ENCODE results near the gene RHAG. TPM values are rescaled to one million over a fixed set of nuclear protein-coding genes. Genes with fewer than 3 reads are reported as not detected.

Gene RHAG
- total RNA-seq, 2 experiments from 2014 or later = not detected

DNA sequence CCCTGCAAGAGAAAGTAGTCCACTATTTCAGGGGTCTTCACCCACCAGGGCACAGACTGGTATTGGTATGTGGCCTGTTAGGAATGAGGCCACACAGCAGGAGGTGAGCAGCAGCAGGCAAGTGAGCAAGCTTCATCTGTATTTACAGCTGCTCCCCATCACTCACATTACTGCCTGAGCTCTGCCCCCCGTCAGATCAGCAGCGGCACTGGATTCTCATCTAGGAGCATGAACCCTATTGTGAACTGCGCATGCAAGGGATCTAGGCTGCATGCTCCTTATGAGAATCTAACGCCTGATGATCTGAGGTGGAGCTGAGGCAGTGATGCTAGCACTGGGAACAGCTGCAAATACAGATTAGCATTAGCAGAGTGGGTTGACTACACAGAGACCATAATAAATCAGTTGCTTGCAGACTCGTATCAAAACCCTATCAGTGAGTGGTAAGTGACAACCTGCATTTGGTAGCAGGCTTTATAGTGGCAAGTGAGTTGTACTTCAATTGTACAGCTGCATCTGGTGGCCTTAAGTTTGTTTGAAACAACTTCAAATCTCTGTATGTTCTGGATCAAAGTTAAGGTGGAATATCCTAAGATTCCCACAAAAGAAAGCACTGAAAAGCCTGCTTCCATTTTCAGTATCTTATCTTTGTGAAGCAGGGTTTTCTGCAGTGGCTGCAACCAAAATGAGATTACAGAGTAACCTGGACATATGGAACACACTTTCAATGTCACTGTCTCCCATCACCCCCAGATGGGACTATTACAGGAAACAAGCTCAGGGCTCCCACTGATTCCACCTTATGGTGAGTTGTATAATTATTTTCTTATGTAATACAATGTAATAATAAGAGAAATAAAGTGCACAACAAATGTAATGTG lies 73.4 kb downstream of the RHAG start:
- Histone ChIP-seq H3K36me3 (ENCODE audit: insufficient read depth, low read length) (no peaks in the 10 kb centered on the region), H3K79me2 (ENCODE audit: insufficient read depth, low read depth, low read length) (no peaks in the 10 kb centered on the region), H3K27ac (ENCODE audit: low read depth, low read length, poor library complexity, severe bottlenecking) (no peak overlapping the region), H3K9me3 (ENCODE audit: low read length) (no peaks in the 10 kb centered on the region), H3K9me2 (ENCODE audit: insufficient read depth, low read length) (no peaks in the 10 kb centered on the region), H3K4me2 (ENCODE audit: low read length) (no peak overlapping the region), H4K20me1 (ENCODE audit: insufficient read depth, low read length) (no peaks in the 10 kb centered on the region), H2AFZ (ENCODE audit: low read length) (no peak overlapping the region), H3K4me1 (ENCODE audit: insufficient read depth, low read length, poor library complexity, severe bottlenecking) (no peaks in the 10 kb centered on the region), H3K4me3 (ENCODE audit: low read depth, low read length, poor library complexity, severe bottlenecking) (no peak overlapping the region)
- DNase-seq (ENCODE audit: low spot score) = no peak
- intact Hi-C loops (cut with micrococcal nuclease; ENCODE audit: unreplicated experiment) = no loop called here
- POLR2A ChIA-PET = interaction anchor here (0.7 kb wide), 2 partner anchors 102 to 1596 kb away, joined by 3 read pairs; no protein-coding TSS in a partner anchor
- CTCF ChIA-PET (ENCODE audit: unreplicated experiment) = no interaction called here
- TF ChIP-seq, protein P1, sequence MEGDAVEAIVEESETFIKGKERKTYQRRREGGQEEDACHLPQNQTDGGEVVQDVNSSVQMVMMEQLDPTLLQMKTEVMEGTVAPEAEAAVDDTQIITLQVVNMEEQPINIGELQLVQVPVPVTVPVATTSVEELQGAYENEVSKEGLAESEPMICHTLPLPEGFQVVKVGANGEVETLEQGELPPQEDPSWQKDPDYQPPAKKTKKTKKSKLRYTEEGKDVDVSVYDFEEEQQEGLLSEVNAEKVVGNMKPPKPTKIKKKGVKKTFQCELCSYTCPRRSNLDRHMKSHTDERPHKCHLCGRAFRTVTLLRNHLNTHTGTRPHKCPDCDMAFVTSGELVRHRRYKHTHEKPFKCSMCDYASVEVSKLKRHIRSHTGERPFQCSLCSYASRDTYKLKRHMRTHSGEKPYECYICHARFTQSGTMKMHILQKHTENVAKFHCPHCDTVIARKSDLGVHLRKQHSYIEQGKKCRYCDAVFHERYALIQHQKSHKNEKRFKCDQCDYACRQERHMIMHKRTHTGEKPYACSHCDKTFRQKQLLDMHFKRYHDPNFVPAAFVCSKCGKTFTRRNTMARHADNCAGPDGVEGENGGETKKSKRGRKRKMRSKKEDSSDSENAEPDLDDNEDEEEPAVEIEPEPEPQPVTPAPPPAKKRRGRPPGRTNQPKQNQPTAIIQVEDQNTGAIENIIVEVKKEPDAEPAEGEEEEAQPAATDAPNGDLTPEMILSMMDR (conservative IDR thresholded peaks at IDR 0.05; ENCODE audit: low read length) = no peak
- no peak for TF ChIP-seq EZH2phosphoT487 (IDR thresholded peaks at IDR 0.05; ENCODE audit: borderline replicate concordance, low read depth, low read length)
- BruUV-seq (replicated peaks) = no TSS peak

- Histone ChIP-seq H3K9me2 (ENCODE audit: insufficient read depth, low read length) (no peaks in the 10 kb centered on the region), H3K27ac (ENCODE audit: low read depth, low read length, poor library complexity, severe bottlenecking) (no peak overlapping the region), H3K9me3 (ENCODE audit: low read length) (no peaks in the 10 kb centered on the region), H3K4me3 (ENCODE audit: low read depth, low read length, poor library complexity, severe bottlenecking) (no peak overlapping the region), H3K79me2 (ENCODE audit: insufficient read depth, low read depth, low read length) (no peaks in the 10 kb centered on the region), H3K36me3 (ENCODE audit: insufficient read depth, low read length) (no peaks in the 10 kb centered on the region), H3K4me2 (ENCODE audit: low read length) (no peak overlapping the region), H3K4me1 (ENCODE audit: insufficient read depth, low read length, poor library complexity, severe bottlenecking) (no peaks in the 10 kb centered on the region), H2AFZ (ENCODE audit: low read length) (no peak overlapping the region), H4K20me1 (ENCODE audit: insufficient read depth, low read length) (no peaks in the 10 kb centered on the region)
- ChIA-PET CTCF (ENCODE audit: unreplicated experiment) (no interaction called here), POLR2A (no interaction called here)
- no peak for DNase-seq (ENCODE audit: low spot score)
- TF ChIP-seq, protein P1 (conservative IDR thresholded peaks at IDR 0.05; ENCODE audit: low read length) = no peak
- no peak for TF ChIP-seq EZH2phosphoT487 (IDR thresholded peaks at IDR 0.05; ENCODE audit: borderline replicate concordance, low read depth, low read length)
- no TSS peak for BruUV-seq (replicated peaks)
- intact Hi-C loops (cut with micrococcal nuclease; ENCODE audit: unreplicated experiment) = no loop called here
Measured at GRCh38 chr6:49558238-49558637, 78.4 kb downstream of the RHAG start.

DNA sequence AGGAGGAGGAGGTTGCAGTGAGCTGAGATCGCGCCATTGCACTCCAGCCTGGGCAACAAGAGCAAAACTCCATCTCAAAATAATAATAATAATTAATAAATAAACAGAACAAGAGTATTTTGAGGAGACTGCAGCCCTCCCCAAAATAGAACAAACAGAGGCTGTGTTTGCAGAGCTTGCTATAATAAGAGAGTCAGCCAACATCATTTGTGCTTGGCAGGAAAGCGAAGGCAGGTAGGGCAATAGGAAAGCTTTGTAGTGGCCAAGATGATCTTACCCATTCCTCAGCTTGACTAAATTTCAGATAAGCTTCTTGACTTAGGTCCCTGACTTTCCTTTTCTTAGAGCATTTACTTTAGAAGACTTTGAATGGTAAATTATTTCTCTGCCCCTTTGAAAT lies 79.5 kb downstream of the RHAG start:
- BruUV-seq (replicated peaks) = no TSS peak
- Histone ChIP-seq H3K27ac (ENCODE audit: low read depth, low read length, poor library complexity, severe bottlenecking) (no peak overlapping the region), H3K36me3 (ENCODE audit: insufficient read depth, low read length) (no peaks in the 10 kb centered on the region), H4K20me1 (ENCODE audit: insufficient read depth, low read length) (no peaks in the 10 kb centered on the region), H3K4me3 (ENCODE audit: low read depth, low read length, poor library complexity, severe bottlenecking) (no peak overlapping the region), H3K79me2 (ENCODE audit: insufficient read depth, low read depth, low read length) (no peaks in the 10 kb centered on the region), H3K9me2 (ENCODE audit: insufficient read depth, low read length) (no peaks in the 10 kb centered on the region), H3K9me3 (ENCODE audit: low read length) (no peaks in the 10 kb centered on the region), H3K4me2 (ENCODE audit: low read length) (no peak overlapping the region), H3K4me1 (ENCODE audit: insufficient read depth, low read length, poor library complexity, severe bottlenecking) (no peaks in the 10 kb centered on the region), H2AFZ (ENCODE audit: low read length) (no peak overlapping the region)
- ChIA-PET CTCF (ENCODE audit: unreplicated experiment) (no interaction called here), POLR2A (no interaction called here)
- no peak for DNase-seq (ENCODE audit: low spot score)
- intact Hi-C loops (cut with micrococcal nuclease; ENCODE audit: unreplicated experiment) = no loop called here
- TF ChIP-seq, protein P1 (conservative IDR thresholded peaks at IDR 0.05; ENCODE audit: low read length) = no peak
- no peak for TF ChIP-seq EZH2phosphoT487 (IDR thresholded peaks at IDR 0.05; ENCODE audit: borderline replicate concordance, low read depth, low read length)

Data from OCI-LY7 (cell line).